Right kidney (tissue), 9 donors: Measurements from ENCODE around the gene TTC36.
"Not testable (repeated sequence)": the region's sequence is repeated elsewhere in the genome, so short reads cannot be mapped to it uniquely, and the experiment has no call there.

Experiments used
- DNase-seq: peaks from one replicate; pipeline ENCODE4 v3.0.0-alpha.2; 2016
- long read RNA-seq, 8 donors: transcript quantifications; one replicate each; lab custom pipeline, GENCODE V29; 2026

The TTC36 gene, protein sequence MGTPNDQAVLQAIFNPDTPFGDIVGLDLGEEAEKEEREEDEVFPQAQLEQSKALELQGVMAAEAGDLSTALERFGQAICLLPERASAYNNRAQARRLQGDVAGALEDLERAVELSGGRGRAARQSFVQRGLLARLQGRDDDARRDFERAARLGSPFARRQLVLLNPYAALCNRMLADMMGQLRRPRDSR
- long read RNA-seq, donor 1, partial matches to known transcripts = 0 of 1 reads
- long read RNA-seq, donor 1, other reads (novel, unspliced or antisense) = 0 of 1 reads
- long read RNA-seq, donor 2, partial matches to known transcripts = 0 of 1 reads
- long read RNA-seq, donor 2, other reads (novel, unspliced or antisense) = 0 of 1 reads
- long read RNA-seq, donor 3 = 0 reads
- long read RNA-seq, donor 4 = 0 reads
- long read RNA-seq, donor 5 = 0 reads
- long read RNA-seq, donor 6 = 0 reads
- long read RNA-seq, donor 7 = 0 reads
- long read RNA-seq, donor 8 = 0 reads

DNA sequence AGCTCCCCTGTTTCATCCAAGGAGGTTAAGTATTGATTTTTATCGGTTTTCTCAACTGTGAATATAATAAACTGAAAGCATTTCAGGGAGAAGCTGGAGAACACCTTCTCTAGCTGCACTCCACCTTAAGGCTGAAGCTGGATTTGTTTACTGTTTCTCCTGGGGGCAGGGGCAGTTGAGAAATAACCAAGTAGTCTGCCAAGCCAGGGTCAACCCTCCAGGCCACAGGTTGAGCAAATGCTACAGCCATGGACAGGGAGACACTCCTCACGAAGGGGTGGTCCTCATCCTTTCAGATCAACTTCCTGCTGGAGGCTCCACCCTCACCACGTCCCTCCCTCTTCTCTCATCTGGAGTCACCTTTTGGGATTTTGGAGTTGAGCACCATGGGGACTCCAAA lies at the start of gene TTC36:
TSS of gene TTC36 (plus strand) at position 366 of the 400 bp plus-strand sequence. CDS start at position 387, 21 bp downstream.
- DNase-seq = no peak

GRCh38 chr11:118481238-118481637 lies 46.0 kb upstream of the TTC36 start:
- DNase-seq = not testable (repeated sequence)

- no peak for DNase-seq
Observed at GRCh38 chr11:118484405-118484804, 42.9 kb upstream of the TTC36 start.

DNA sequence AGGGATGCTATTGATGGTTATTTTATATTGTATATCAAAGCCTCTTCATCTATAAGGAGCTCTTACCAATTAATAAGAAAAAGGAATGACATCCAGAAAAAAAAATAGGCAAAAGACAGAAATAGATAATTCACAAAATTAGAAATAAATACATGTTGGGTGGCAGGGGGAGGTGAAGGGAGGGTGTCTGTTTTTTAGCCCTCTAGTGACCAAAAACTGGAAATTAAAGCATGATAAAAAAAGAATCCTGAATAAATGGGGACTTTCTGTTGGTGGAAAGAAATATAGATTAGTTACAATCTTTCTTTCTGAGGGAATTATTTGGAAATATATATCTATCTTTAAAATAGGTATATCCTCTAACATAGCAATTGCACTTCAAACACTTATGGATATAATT lies 42.0 kb upstream of the TTC36 start:
- DNase-seq = no peak

- peak; percentile 22 for DNase-seq
Observed at GRCh38 chr11:118488480-118489109, 38.7 kb upstream of the TTC36 start.

GRCh38 chr11:118491041-118491440 lies 36.2 kb upstream of the TTC36 start:
- DNase-seq = no peak

GRCh38 chr11:118497831-118498230 lies 29.4 kb upstream of the TTC36 start:
- DNase-seq = no peak

DNA sequence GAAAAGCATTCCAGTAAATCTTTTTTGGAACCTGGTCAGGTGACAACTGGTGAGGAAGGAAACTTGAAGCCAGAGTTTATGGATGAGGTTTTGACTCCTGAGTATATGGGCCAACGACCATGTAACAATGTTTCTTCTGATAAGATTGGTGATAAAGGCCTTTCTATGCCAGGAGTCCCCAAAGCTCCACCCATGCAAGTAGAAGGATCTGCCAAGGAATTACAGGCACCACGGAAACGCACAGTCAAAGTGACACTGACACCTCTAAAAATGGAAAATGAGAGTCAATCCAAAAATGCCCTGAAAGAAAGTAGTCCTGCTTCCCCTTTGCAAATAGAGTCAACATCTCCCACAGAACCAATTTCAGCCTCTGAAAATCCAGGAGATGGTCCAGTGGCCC lies 24.1 kb upstream of the TTC36 start:
- no peak for DNase-seq

DNA sequence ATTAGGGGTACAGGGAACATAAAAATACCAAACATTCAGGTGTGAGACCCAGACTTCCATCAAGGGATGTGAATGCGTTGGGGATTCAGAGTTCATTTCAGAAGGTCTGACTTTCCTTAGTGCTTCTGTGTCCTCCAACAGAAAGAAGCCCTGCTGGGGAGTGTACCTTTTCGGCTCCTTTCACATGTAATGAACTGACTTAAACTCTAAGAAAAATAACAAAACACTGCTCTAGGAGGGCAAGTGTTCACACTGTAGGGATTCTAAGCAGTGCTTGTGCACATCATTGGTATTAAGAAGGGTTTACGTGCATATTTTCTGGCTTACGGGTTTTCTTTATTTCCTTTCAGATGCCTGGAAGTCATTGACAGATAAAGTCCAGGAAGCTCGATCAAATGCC lies 15.7 kb upstream of the TTC36 start:
- no peak for DNase-seq

DNA sequence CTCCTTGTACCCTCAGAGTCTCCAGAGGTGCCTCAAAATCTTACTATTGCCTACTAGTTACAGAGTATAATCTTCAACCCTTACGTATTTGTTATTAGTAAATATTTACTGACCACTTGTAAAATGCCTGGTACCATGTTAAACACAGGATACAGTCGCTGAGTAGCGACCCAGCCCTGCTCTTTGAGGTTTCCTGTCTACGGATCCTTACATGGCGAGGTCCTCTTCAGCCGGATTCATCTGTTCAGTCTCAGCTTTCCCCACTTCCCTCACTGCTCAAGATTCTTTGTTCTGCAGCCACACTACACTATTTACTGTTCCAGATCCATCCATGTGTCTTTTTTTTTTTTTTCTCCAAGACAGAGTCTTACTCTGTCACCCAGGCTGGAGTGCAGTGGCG lies 13.2 kb upstream of the TTC36 start:
- no peak for DNase-seq

DNA sequence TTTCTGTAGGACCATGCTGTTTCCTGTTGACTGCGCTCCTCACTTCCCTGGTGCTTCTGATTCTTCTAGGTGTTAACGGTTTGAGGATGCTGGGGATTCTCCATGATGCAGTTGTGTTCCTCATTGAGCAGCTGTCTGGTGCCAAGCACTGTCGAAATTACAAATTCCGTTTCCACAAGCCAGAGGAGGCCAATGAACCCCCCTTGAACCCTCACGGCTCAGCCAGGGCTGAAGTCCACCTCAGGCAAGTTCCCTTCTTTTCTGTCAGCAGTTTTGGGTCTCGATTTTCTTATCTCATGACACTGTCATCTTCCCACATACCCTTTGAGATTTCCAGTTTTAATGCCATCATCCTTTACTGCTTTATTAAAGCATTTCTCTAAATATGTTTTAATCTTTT lies 7.7 kb upstream of the TTC36 start:
- no peak for DNase-seq

DNA sequence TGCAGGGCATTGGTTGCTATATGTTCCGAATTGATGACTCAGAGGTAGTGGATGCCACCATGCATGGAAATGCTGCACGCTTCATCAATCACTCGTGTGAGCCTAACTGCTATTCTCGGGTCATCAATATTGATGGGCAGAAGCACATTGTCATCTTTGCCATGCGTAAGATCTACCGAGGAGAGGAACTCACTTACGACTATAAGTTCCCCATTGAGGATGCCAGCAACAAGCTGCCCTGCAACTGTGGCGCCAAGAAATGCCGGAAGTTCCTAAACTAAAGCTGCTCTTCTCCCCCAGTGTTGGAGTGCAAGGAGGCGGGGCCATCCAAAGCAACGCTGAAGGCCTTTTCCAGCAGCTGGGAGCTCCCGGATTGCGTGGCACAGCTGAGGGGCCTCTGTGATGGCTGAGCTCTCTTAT lies 5.4 kb upstream of the TTC36 start:
- no peak for DNase-seq

- peak; percentile 8 for DNase-seq
Observed at GRCh38 chr11:118522571-118523072, 4.7 kb upstream of the TTC36 start.

DNA sequence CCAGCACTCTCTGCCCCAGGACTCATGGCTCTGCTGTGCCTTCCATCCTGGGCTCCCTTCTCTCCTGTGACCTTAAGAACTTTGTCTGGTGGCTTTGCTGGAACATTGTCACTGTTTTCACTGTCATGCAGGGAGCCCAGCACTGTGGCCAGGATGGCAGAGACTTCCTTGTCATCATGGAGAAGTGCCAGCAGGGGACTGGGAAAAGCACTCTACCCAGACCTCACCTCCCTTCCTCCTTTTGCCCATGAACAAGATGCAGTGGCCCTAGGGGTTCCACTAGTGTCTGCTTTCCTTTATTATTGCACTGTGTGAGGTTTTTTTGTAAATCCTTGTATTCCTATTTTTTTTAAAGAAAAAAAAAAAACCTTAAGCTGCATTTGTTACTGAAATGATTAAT lies 2.9 kb upstream of the TTC36 start:
- no peak for DNase-seq

DNA sequence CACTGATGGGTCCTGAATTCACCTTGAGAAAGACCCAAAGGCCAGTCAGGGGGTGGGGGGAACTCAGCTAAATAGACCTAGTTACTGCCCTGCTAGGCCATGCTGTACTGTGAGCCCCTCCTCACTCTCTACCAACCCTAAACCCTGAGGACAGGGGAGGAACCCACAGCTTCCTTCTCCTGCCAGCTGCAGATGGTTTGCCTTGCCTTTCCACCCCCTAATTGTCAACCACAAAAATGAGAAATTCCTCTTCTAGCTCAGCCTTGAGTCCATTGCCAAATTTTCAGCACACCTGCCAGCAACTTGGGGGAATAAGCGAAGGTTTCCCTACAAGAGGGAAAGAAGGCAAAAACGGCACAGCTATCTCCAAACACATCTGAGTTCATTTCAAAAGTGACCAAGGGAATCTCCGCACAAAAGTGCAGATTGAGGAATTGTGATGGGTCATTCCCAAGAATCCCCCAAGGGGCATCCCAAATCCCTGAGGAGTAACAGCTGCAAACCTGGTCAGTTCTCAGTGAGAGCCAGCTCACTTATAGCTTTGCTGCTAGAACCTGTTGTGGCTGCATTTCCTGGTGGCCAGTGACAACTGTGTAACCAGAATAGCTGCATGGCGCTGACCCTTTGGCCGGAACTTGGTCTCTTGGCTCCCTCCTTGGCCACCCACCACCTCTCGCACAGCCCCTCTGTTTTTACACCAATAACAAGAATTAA lies 2.4 kb upstream of the TTC36 start:
- DNase-seq = no peak

DNA sequence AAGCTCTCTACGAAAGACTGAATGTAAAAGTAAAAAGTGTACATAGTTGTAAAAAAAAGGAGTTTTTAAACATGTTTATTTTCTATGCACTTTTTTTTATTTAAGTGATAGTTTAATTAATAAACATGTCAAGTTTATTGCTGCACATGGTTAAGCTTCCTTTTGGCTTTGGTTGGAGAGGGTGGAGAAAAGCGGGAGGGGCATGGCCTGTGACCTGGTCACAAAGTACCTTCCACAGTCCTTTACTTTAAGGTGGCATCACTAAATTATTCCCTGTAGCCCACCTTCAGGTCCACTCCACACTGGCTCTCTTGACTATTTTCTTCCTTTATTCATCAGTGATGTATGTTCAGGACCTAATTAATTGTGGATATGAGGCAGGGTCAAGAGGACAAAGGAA lies 586 bp upstream of the TTC36 start:
- no peak for DNase-seq

DNA sequence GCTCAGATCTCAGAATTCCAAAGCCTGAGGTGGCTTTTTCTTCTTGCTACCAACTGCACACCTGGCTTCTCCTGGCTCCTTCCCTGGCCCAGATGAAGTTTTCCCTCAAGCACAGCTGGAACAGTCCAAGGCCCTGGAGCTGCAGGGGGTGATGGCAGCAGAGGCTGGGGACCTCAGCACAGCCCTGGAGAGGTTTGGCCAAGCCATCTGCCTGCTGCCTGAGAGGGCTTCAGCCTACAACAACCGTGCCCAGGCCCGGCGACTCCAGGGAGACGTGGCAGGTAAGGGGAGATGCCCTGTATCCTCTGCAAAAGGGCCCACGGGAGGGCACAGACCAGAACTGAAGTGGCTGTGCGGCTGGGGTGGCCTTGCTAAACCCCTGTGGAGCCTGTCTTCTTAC lies 1.2 kb downstream of the TTC36 start:
- DNase-seq = no peak

DNA sequence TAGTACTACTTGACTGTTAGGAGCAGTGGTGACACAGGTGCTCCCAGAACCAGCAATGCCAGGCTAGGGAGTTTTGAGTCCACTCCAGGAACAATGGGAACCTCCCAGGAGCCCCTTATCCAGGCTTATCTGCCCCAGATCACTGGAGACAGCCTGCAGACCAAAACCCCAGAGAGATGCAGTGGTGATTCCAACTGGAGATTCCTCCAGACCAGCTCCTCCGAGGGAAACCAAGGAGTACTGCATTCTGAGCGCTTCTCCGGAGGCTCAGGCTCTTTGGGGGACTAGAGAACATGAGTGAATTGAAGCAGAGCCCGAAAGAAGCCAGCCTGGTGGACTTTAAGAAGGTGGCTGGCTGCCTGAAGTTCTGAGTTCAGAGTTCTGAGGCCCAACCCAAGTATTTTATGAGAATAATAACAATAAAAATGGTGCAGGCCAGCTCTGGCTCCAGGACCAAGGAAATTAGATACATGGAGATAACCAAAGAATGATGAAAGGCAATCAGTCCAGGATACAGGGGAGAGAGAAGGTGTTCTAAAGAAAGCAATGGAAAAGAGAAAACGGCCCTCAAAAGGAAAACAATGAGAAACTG lies 2.4 kb downstream of the TTC36 start:
- no peak for DNase-seq

DNA sequence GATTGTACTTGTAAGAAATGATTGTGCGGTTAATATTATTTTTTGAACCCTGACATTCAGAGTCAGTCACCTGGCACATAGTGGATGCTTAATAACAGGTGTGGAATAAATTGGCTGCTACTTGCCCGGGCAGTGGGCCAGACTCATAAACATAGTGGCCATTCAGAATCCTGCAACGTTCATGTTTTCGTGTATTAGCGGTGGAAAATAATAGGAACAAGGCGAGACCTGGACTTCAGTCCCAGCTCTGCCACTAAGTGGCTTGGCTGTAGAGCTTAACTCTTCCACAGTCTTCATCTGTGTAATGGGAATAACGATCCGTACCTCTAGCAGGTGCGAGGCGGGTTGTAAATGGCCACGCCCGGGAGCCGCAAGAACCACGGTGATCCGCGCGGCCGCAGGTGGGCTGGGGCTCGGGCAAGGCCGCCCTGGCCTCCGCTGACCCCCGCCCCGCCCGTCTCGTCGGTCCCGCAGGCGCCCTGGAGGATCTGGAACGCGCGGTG lies 3.0 kb downstream of the TTC36 start:
- DNase-seq = no peak

- peak; percentile 94 for DNase-seq
Observed at GRCh38 chr11:118530683-118531596, 3.7 kb downstream of the TTC36 start, which contains the start of gene TMEM25. Gene TMEM25 (plus strand): TSS chr11:118531192. CDS start chr11:118531802, 610 bp downstream.

DNA sequence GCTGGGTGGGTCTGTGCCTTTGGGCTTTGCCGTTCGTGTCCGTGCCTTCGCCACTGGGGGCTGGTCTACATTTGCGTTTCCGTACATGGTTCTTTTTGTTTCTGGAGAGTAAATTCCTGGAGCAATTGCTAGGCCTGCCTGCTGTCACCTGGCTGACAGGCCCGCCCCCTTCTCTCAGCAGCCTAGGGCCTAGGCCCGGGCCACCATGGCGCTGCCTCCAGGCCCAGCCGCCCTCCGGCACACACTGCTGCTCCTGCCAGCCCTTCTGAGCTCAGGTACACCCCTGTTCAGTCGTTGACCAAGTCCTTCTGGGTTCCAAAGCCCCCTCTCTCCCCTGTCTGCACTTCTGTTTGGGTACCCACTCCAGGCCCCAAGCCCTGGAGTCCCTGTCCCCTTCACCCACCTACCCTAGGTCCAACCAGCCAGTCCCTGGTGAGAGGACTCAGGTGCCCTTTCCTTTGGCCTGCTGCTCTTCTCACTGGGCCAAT lies 4.4 kb downstream of the TTC36 start:
- DNase-seq = no peak
